ENCODE data around the gene KCNQ1OT1. TPM values are rescaled to one million over a fixed set of nuclear protein-coding genes. Genes with fewer than 3 reads are reported as not detected.

The KCNQ1OT1 gene
- total RNA-seq, 1 experiment from 2014 or later, result 1.3 TPM

GRCh38 chr11:2685566-2686359 is 14.0 kb downstream of the KCNQ1OT1 start:
- H3K4me3 Mint-ChIP-seq (ENCODE audit: unreplicated experiment), result no peak overlapping the region
- no peaks in the 10 kb centered on the region for H3K4me1 Mint-ChIP-seq (ENCODE audit: insufficient read depth, unreplicated experiment)
- no TSS peak for BruUV-seq (replicated peaks)
- no peaks in the 10 kb centered on the region for H3K9me3 Mint-ChIP-seq (ENCODE audit: unreplicated experiment)
- no peak for DNase-seq (ENCODE audit: unreplicated experiment)
- POLR2A ChIA-PET, result no interaction called here
- H3K27ac Mint-ChIP-seq (ENCODE audit: low read depth, unreplicated experiment), result no peak overlapping the region
- intact Hi-C loops (cut with micrococcal nuclease), result no loop called here
- no peaks in the 10 kb centered on the region for H3K27me3 Mint-ChIP-seq (ENCODE audit: insufficient read depth, unreplicated experiment)
- no peaks in the 10 kb centered on the region for H3K36me3 Mint-ChIP-seq (ENCODE audit: insufficient read depth, unreplicated experiment)
- CTCF ChIA-PET, result interaction anchor here (0.5 to 1.1 kb wide), 3 partner anchors 24 to 265 kb away, joined by 3 to 4 read pairs (median 3); no protein-coding TSS in a partner anchor
- TF ChIP-seq CTCF (IDR thresholded peaks at IDR 0.05; ENCODE audit: unreplicated experiment), result no peak

GRCh38 chr11:2685051-2685450 is 14.7 kb downstream of the KCNQ1OT1 start:
- BruUV-seq (replicated peaks), result no TSS peak
- POLR2A ChIA-PET, result no interaction called here
- no peaks in the 10 kb centered on the region for H3K36me3 Mint-ChIP-seq (ENCODE audit: insufficient read depth, unreplicated experiment)
- no peak overlapping the region for H3K4me3 Mint-ChIP-seq (ENCODE audit: unreplicated experiment)
- TF ChIP-seq CTCF (IDR thresholded peaks at IDR 0.05; ENCODE audit: unreplicated experiment), result no peak
- H3K27me3 Mint-ChIP-seq (ENCODE audit: insufficient read depth, unreplicated experiment), result no peaks in the 10 kb centered on the region
- no peaks in the 10 kb centered on the region for H3K9me3 Mint-ChIP-seq (ENCODE audit: unreplicated experiment)
- CTCF ChIA-PET, result no interaction called here
- no peaks in the 10 kb centered on the region for H3K4me1 Mint-ChIP-seq (ENCODE audit: insufficient read depth, unreplicated experiment)
- intact Hi-C loops (cut with micrococcal nuclease), result no loop called here
- DNase-seq (ENCODE audit: unreplicated experiment), result no peak
- no peak overlapping the region for H3K27ac Mint-ChIP-seq (ENCODE audit: low read depth, unreplicated experiment)

GRCh38 chr11:2684581-2684980 is 15.2 kb downstream of the KCNQ1OT1 start:
- Mint-ChIP-seq H3K4me1 (ENCODE audit: insufficient read depth, unreplicated experiment) (no peaks in the 10 kb centered on the region), H3K36me3 (ENCODE audit: insufficient read depth, unreplicated experiment) (no peaks in the 10 kb centered on the region), H3K9me3 (ENCODE audit: unreplicated experiment) (no peaks in the 10 kb centered on the region), H3K27me3 (ENCODE audit: insufficient read depth, unreplicated experiment) (no peaks in the 10 kb centered on the region), H3K4me3 (ENCODE audit: unreplicated experiment) (no peak overlapping the region), H3K27ac (ENCODE audit: low read depth, unreplicated experiment) (no peak overlapping the region)
- no peak for TF ChIP-seq CTCF (IDR thresholded peaks at IDR 0.05; ENCODE audit: unreplicated experiment)
- ChIA-PET CTCF (interaction anchor here (0.6 kb wide), 1 partner anchor 22 kb away, joined by 3 read pairs; no protein-coding TSS in a partner anchor), POLR2A (no interaction called here)
- no peak for DNase-seq (ENCODE audit: unreplicated experiment)
- intact Hi-C loops (cut with micrococcal nuclease), result no loop called here
- BruUV-seq (replicated peaks), result no TSS peak

GRCh38 chr11:2683806-2684205 is 16.0 kb downstream of the KCNQ1OT1 start:
- H3K36me3 Mint-ChIP-seq (ENCODE audit: insufficient read depth, unreplicated experiment), result no peaks in the 10 kb centered on the region
- ChIA-PET POLR2A (interaction anchor here (1.2 kb wide), 1 partner anchor 14 kb away, joined by 3 read pairs; no protein-coding TSS in a partner anchor), CTCF (interaction anchor here (1.0 to 1.2 kb wide), 2 partner anchors 9 to 209 kb away, joined by 5 to 6 read pairs; no protein-coding TSS in a partner anchor)
- intact Hi-C loops (cut with micrococcal nuclease), result no loop called here
- TF ChIP-seq CTCF (IDR thresholded peaks at IDR 0.05; ENCODE audit: unreplicated experiment), result no peak
- H3K27me3 Mint-ChIP-seq (ENCODE audit: insufficient read depth, unreplicated experiment), result no peaks in the 10 kb centered on the region
- no peaks in the 10 kb centered on the region for H3K4me1 Mint-ChIP-seq (ENCODE audit: insufficient read depth, unreplicated experiment)
- no peak for DNase-seq (ENCODE audit: unreplicated experiment)
- no peak overlapping the region for H3K4me3 Mint-ChIP-seq (ENCODE audit: unreplicated experiment)
- no peak overlapping the region for H3K27ac Mint-ChIP-seq (ENCODE audit: low read depth, unreplicated experiment)
- no peaks in the 10 kb centered on the region for H3K9me3 Mint-ChIP-seq (ENCODE audit: unreplicated experiment)
- BruUV-seq (replicated peaks), result no TSS peak
